GM12873 (cell line): Measurements from ENCODE around the gene RAB17.

Experiments used
- TF ChIP-seq, protein P1 (sequence below): IDR thresholded peaks from 2 replicates; pipeline ENCODE4 v1.5.1; 2012; ENCODE audit warnings: low read depth, mild to moderate bottlenecking, moderate library complexity, low read length, control low read depth; ENCODE audit not compliant: insufficient read depth; ENCODE audit errors: missing control alignments

RAB17 gene

DNA sequence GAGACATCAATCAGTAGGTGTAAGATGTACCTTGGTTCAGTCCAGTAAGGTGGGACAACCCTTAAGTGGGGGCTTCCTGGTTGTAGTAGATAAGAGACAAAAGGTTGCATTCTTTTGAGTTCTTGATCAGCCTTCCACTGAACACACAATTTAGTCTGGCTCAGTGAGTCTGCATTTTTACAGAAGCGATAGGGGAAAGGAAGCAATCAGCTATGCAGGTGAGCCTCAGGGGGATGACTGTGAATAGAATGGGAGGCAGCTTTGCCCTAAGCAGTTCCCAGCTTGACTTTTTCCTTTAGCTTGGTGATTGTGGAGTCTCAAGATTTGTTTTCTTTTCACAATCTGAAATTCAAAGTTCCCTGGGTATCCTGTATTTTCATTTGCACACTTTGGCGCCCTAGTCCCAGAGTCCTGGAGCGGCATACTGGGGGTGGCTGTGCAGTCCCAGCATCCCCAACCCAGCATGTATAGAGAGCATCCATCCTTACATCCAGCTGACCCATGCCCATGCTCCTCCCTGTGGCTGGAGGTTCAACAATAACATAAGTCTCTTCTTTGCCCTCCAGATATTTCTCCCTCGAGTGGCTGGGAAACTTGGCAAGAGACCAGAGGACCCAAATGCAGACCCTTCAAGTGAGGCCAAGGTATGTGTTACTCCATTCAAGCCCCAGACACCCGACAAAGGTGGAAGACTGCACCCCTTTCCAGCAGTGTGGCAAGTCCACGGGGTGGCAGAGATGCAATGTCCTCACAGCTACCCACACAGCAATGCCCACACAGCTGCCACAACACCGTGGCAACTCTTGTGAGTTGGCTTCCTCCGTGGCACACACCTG, 44.3 kb downstream of the RAB17 start:
- TF ChIP-seq, protein P1, sequence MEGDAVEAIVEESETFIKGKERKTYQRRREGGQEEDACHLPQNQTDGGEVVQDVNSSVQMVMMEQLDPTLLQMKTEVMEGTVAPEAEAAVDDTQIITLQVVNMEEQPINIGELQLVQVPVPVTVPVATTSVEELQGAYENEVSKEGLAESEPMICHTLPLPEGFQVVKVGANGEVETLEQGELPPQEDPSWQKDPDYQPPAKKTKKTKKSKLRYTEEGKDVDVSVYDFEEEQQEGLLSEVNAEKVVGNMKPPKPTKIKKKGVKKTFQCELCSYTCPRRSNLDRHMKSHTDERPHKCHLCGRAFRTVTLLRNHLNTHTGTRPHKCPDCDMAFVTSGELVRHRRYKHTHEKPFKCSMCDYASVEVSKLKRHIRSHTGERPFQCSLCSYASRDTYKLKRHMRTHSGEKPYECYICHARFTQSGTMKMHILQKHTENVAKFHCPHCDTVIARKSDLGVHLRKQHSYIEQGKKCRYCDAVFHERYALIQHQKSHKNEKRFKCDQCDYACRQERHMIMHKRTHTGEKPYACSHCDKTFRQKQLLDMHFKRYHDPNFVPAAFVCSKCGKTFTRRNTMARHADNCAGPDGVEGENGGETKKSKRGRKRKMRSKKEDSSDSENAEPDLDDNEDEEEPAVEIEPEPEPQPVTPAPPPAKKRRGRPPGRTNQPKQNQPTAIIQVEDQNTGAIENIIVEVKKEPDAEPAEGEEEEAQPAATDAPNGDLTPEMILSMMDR: no peak

DNA sequence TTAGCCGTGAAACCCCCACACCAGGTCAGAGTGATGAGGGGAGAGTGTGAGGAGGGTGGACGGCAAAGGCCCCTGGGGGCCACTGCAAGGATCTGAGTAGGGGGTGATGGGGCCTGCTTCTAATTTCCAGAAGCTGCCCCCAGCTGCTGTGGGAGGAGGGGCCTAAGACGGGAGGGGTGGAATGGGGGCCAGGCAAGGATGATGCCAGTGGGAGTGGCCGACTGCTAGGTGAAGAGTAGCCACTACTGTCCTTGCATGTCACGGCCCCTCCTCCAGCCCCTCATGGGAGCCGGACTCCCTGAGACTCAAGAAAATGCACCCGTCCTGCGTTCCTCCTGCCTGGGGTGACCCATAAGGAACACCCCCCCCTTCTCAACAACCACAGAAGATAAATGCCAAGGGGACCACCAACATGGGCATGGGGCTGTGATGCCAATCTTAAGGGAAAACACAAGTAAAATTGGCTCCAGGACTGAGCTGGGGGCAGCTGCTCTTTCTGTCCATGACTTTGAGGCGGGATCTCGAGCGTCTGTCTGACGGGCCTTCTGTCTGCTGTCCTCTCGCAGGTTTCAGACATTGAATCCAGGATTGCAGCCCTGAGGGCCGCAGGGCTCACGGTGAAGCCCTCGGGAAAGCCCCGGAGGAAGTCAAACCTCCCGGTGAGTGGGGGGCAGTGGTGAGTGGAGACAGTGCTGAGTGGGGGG, 48.4 kb downstream of the RAB17 start:
- TF ChIP-seq, protein P1: no peak

DNA sequence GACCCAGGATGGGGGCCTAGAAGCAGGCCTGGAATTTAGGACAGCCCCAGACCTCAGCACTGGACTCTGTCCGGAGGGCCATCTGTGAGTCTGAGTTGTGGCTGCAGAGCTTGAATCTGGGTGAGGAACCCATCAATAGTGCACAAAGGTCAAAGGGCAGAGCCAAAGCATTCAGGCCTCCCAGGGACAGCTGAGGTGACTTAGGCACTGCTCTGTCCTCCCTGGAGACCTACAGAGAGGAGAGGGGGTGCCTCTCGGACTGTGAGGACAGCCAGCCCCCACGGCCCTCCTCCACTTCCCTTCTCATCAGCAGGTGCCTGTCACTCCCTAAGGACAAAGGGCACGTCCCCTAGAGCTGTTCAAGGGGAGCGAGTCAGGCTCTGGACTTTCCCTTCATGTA, 49.3 kb downstream of the RAB17 start:
- TF ChIP-seq, protein P1: no peak

DNA sequence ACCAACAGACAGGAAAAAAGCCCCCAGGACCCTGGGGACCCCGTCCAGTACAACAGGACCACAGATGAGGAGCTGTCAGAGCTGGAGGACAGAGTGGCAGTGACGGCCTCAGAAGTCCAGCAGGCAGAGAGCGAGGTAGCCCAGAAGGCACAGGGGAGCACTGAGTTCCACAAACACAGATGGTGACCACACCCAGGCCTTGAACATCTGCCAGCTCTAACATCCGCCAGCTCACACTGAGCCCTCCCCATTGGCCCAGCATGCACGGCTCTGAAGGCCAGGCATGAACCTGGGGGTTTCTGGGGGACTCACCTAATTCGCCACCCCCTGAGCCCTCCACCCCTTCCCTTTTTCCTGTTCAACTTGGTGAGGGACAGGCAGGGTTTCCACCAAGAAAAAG, 49.7 kb downstream of the RAB17 start:
- TF ChIP-seq, protein P1: no peak

DNA sequence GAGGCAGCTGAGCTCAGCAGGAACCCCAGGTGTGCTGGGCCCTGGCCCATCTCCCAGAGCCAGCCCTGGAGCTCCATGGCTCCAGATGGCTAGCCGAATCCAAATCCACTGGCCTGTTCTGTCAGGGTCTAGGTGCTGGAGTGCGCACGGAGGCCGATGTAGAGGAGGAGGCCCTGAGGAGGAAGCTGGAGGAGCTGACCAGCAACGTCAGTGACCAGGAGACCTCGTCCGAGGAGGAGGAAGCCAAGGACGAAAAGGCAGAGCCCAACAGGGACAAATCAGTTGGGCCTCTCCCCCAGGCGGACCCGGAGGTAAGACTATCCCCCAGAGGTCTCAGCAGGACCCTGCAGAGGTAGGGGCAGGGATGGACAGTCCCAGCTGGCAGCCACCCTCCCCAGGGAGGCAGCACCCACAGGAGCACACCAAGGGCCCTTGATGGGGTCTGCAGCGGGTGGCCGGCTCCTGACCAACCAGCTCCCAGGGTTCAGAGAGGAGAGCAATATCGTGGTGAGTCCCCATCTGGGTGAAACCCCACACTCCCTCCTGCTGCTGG, 50.2 kb downstream of the RAB17 start:
- TF ChIP-seq, protein P1: no peak

DNA sequence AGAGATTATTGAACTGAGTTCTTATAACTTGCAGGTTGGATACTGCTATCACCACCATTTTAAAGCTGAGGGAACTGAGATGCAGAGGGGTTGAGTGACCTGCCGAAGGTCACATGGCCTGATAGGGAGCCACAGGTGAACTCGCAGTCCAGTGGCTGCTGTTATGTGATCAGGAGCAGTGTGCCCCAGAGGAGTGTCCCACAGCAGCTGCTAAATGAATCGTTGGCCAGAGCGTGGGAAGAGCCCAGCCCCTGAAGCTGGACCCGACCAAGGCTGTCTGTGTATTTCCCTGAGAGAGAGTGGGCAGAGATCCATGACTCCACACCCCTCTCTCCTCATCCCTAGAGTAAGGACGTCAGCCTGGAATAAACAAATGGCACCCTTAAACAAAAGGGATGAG, 50.9 kb downstream of the RAB17 start:
- TF ChIP-seq, protein P1: no peak

DNA sequence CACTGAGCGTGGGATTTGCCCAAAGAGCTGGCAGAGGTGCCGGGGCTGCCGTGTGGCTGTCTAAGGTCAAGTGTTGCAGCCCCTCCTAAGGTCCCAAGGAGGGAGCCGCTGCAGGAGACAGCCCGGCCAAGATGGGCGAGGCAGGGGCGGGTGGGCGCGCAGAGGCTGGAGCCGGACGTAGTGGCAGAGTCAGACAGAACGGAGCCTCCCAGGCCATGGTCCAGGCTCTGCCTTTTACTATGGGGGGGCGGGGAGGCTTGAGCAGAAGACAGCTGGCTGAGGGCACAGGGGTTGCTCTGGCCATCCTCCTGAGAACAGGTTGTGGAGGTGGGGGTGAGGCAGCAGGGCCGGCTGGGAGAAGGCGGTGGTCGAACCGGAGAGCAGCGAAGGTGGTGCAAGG, 51.6 kb downstream of the RAB17 start:
- TF ChIP-seq, protein P1: no peak
